OCI-LY7 (cell line): Measurements from ENCODE around the gene RNF133. TPM values are rescaled to one million over a fixed set of nuclear protein-coding genes. Genes with fewer than 3 reads are reported as not detected.
A peak's percentile ranks its signal among the peaks of the same experiment; 100 is the strongest.

Source experiments
- BruUV-seq: library from RNA; stranded (reverse); fragments of 400-500 nt; replicated peaks from 2 replicates; lab custom pipeline; 2021; lab: Mats Ljungman, UMichigan
- CTCF ChIA-PET: fragments of 300-600 bp; sonication (Branson Sonifier 250); formaldehyde crosslinking; loops from one replicate; lab custom pipeline; 2022; ENCODE audit warnings: antibody characterized with exemption; ENCODE audit not compliant: unreplicated experiment; lab: Charles Lee
- POLR2A ChIA-PET: fragments of 300-600 bp; sonication (Branson Sonifier 250); formaldehyde crosslinking; loops from one replicate; lab custom pipeline; 2022; ENCODE audit warnings: antibody characterized with exemption; lab: Charles Lee
- DNase-seq: peaks from one replicate; pipeline ENCODE4 v3.0.0-alpha.2; 2015; ENCODE audit warnings: low spot score
- H2AFZ ChIP-seq: fragments of 200-600 bp; sonication (generic), shearing (Covaris generic); 2 replicates; pipeline ENCODE4 v1.6.1; 2014; ENCODE audit warnings: mild to moderate bottlenecking, antibody characterized with exemption, low read length, moderate library complexity
- H3K27ac ChIP-seq: fragments of 200-600 bp; sonication (generic); 2 replicates; pipeline ENCODE4 v1.5.1; 2014; ENCODE audit warnings: mixed run types, low read depth, mild to moderate bottlenecking, moderate library complexity, low read length, inconsistent platforms; ENCODE audit not compliant: poor library complexity, severe bottlenecking
- H3K36me3 ChIP-seq: fragments of 200-600 bp; sonication (generic); 2 replicates; pipeline ENCODE4 v1.6.1; 2014; ENCODE audit warnings: mild to moderate bottlenecking, antibody characterized with exemption, low read length, moderate library complexity, mixed read lengths; ENCODE audit not compliant: insufficient read depth
- H3K4me1 ChIP-seq: fragments of 200-600 bp; sonication (generic); 2 replicates; pipeline ENCODE4 v1.5.1; 2014; ENCODE audit warnings: mild to moderate bottlenecking, low read length; ENCODE audit not compliant: insufficient read depth, poor library complexity, severe bottlenecking
- H3K4me2 ChIP-seq: fragments of 200-600 bp; sonication (generic); 2 replicates; pipeline ENCODE4 v1.6.1; 2014; ENCODE audit warnings: mild to moderate bottlenecking, low read length
- H3K4me3 ChIP-seq: fragments of 200-600 bp; sonication (generic); 2 replicates; pipeline ENCODE4 v1.5.1; 2014; ENCODE audit warnings: mild to moderate bottlenecking, low read depth, low read length; ENCODE audit not compliant: poor library complexity, severe bottlenecking
- H3K79me2 ChIP-seq: fragments of 200-600 bp; sonication (generic); 2 replicates; pipeline ENCODE4 v1.6.1; 2016; ENCODE audit warnings: low read depth, mild to moderate bottlenecking, low read length, moderate library complexity, mixed read lengths; ENCODE audit not compliant: insufficient read depth
- H3K9me2 ChIP-seq: fragments of 200-600 bp; sonication (generic); 2 replicates; pipeline ENCODE4 v1.6.1; 2016; ENCODE audit warnings: mild to moderate bottlenecking, low read length, mixed read lengths; ENCODE audit not compliant: insufficient read depth
- H3K9me3 ChIP-seq: fragments of 200-600 bp; sonication (generic); 2 replicates; pipeline ENCODE4 v1.6.1; 2014; ENCODE audit warnings: mild to moderate bottlenecking, mixed run types, low read length, mixed read lengths
- H4K20me1 ChIP-seq: fragments of 200-600 bp; sonication (generic); 2 replicates; pipeline ENCODE4 v1.6.1; 2014; ENCODE audit warnings: mild to moderate bottlenecking, antibody characterized with exemption, low read length, moderate library complexity, mixed read lengths; ENCODE audit not compliant: insufficient read depth
- EZH2phosphoT487 ChIP-seq: fragments of 200-600 bp; sonication (generic); IDR thresholded peaks from 2 replicates; pipeline ENCODE4 v1.6.1; 2018; ENCODE audit warnings: low read depth, borderline replicate concordance, mild to moderate bottlenecking, mixed run types, antibody characterized with exemption, low read length, moderate library complexity, mixed read lengths
- intact Hi-C: fragments of 100-400 bp; cut with micrococcal nuclease; formaldehyde crosslinking; loops from one replicate; pipeline ENCODE4 v1.10.0; 2022; ENCODE audit not compliant: unreplicated experiment
- total RNA-seq, 2 experiments: library from RNA; depleted of rRNA in 1 of 2; stranded (reverse); fragments of >200 nt in 1 of 2; shearing (Covaris generic) in 1 of 2; gene quantifications; 2 replicates each; pipeline ENCODE4 v1.2.3, GENCODE V29; 2014 to 2022
- TF ChIP-seq, protein P1 (sequence below): fragments of 200-600 bp; sonication (generic); conservative IDR thresholded peaks from 2 replicates; pipeline ENCODE4 v1.5.1; 2014; ENCODE audit warnings: mild to moderate bottlenecking, antibody characterized with exemption, low read length, moderate library complexity, mixed read lengths

The RNF133 gene
- total RNA-seq, 2 experiments from 2014 or later: not detected

DNA sequence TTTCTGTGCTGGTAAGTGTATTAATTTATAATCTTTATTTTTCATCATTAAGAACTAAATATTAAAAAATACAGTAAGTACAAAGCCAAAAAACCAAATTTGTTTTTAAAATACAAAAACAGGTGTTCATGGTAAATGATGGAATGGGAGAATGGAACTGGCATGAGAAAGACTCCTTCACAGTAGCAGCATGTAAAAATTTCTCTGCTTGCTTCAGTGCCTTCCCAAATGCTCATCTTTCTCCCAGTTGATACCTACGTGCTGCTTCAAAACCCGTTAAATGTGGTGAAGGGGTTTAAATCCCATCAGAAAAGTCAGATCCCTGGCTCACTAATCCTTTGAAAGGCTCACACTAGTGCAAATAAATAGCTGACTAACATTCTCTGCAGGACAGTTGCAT lies 4.2 kb downstream of the RNF133 start:
- intact Hi-C loops: no loop called here
- POLR2A ChIA-PET: interaction anchor here (0.5 kb wide), 1 partner anchor 109 kb away, joined by 3 read pairs; no protein-coding TSS in a partner anchor
- H3K9me3 ChIP-seq: peaks cover 6% of the 10 kb centered on the region; the same call in 1 of the 2 replicates
- H3K4me1 ChIP-seq: no peaks in the 10 kb centered on the region
- H3K36me3 ChIP-seq: no peaks in the 10 kb centered on the region
- no TSS peak for BruUV-seq
- H3K4me3 ChIP-seq: no peak overlapping the region
- H3K4me2 ChIP-seq: no peak overlapping the region
- H3K27ac ChIP-seq: no peak overlapping the region
- no peak overlapping the region for H2AFZ ChIP-seq
- DNase-seq: no peak
- H4K20me1 ChIP-seq: no peaks in the 10 kb centered on the region
- CTCF ChIA-PET: no interaction called here
- TF ChIP-seq, protein P1, sequence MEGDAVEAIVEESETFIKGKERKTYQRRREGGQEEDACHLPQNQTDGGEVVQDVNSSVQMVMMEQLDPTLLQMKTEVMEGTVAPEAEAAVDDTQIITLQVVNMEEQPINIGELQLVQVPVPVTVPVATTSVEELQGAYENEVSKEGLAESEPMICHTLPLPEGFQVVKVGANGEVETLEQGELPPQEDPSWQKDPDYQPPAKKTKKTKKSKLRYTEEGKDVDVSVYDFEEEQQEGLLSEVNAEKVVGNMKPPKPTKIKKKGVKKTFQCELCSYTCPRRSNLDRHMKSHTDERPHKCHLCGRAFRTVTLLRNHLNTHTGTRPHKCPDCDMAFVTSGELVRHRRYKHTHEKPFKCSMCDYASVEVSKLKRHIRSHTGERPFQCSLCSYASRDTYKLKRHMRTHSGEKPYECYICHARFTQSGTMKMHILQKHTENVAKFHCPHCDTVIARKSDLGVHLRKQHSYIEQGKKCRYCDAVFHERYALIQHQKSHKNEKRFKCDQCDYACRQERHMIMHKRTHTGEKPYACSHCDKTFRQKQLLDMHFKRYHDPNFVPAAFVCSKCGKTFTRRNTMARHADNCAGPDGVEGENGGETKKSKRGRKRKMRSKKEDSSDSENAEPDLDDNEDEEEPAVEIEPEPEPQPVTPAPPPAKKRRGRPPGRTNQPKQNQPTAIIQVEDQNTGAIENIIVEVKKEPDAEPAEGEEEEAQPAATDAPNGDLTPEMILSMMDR: no peak
- no peak for TF ChIP-seq EZH2phosphoT487
- H3K79me2 ChIP-seq: no peaks in the 10 kb centered on the region
- H3K9me2 ChIP-seq: no peaks in the 10 kb centered on the region

DNA sequence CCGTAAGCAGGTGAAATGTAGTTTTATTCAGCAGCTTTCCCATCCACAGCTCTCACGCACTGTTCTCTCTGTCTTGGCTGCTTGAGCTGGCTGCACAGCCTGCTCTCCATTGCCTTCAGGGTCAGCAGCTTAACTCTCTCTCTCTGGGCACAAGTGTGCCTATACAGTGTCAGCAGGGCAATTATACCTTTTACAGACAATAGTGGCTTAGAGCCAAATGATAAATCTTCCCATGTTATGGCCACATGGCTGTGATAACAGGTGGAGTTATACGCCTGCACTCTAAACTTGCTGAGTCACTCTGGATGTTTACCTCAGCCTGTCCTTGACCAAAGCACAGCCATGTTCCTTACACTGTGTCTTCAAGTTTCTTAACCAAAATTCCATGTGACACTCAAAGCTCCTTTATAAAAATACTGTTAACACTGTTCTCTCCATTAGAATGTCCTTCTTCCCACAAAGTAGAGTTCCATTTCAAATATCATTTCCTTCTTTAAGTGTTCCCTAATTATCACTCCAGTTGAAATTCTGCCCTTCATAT lies 6.1 kb downstream of the RNF133 start:
- Histone ChIP-seq H4K20me1 (no peaks in the 10 kb centered on the region), H3K36me3 (no peaks in the 10 kb centered on the region), H3K4me3 (no peak overlapping the region), H3K27ac (no peak overlapping the region), H3K4me2 (no peak overlapping the region), H3K9me2 (no peaks in the 10 kb centered on the region), H3K79me2 (no peaks in the 10 kb centered on the region), H2AFZ (no peak overlapping the region), H3K4me1 (no peaks in the 10 kb centered on the region), H3K9me3 (peaks cover 6% of the 10 kb centered on the region; the same call in 1 of the 2 replicates)
- intact Hi-C loops: no loop called here
- no peak for TF ChIP-seq EZH2phosphoT487
- TF ChIP-seq, protein P1: no peak
- peak; percentile 2 for DNase-seq
- ChIA-PET CTCF (no interaction called here), POLR2A (interaction anchor here (0.7 kb wide), 1 partner anchor 24 kb away, joined by 3 read pairs; no protein-coding TSS in a partner anchor)
- BruUV-seq: no TSS peak

DNA sequence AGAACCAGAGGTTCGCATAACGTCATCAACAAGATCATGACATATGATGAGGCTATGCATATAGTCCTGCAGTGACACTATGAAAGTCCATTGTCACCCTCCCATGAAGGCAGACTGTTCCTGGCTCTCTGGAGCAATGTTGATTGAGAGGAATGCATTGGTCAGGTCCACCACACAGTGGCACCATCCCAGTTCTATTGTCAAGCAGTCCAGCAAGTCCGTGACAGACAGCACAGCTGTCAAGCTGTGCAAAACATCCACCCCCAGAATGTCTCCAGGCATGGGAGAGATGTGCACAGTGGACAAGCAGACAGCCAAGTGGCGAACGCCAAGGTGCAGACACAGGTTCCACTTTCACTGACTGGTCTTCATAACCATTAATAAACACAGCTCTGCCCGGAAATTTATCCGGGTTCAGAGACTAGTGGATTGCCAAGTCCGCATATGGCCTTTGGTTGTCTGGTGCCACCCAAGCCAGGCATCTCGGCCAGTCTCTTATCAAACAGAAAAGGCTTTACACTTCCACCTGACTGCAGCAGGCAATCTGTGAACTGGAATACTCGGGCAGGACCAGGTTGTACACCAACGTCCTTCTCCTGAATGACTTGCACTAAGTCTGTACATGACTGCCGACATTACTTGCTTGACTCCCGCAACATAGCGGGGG lies 7.2 kb downstream of the RNF133 start:
- Histone ChIP-seq H3K27ac (no peak overlapping the region), H3K9me3 (peaks cover 6% of the 10 kb centered on the region; the same call in 1 of the 2 replicates), H3K36me3 (no peaks in the 10 kb centered on the region), H2AFZ (no peak overlapping the region), H3K4me2 (no peak overlapping the region), H3K9me2 (no peaks in the 10 kb centered on the region), H3K79me2 (no peaks in the 10 kb centered on the region), H3K4me3 (no peak overlapping the region), H3K4me1 (no peaks in the 10 kb centered on the region), H4K20me1 (no peaks in the 10 kb centered on the region)
- TF ChIP-seq, protein P1: no peak
- TF ChIP-seq EZH2phosphoT487: no peak
- intact Hi-C loops: no loop called here
- POLR2A ChIA-PET: no interaction called here
- no TSS peak for BruUV-seq
- CTCF ChIA-PET: no interaction called here
- no peak for DNase-seq
